Stimulated activated naive B cell treated with anti-CD40 and anti-IgM and Interleukin-4, amounts not matched to agents 10 μg/mL and 1 μg/mL and 100 μg/mL, for 72 hours (primary cell): Measurements from ENCODE around the gene C8G.

Experiments
- ATAC-seq, 2 donors: fragments of 150-1000 bp; cut with Tn5 transposase; replicated peaks; 2 replicates each; pipeline ENCODE4 v1.10.0; 2021; ENCODE audit warnings: moderate library complexity in 1 of 2
- DNase-seq: peaks from one replicate; pipeline ENCODE4 v3.0.0; 2021
- H3K27ac Mint-ChIP-seq: one replicate; pipeline ENCODE4 v1.8.0; 2022; ENCODE audit warnings: mild to moderate bottlenecking, mixed read lengths
- H3K27me3 Mint-ChIP-seq, 2 donors: one replicate each; pipeline ENCODE4 v1.8.0; 2022; ENCODE audit warnings: mixed read lengths in 2 of 2
- H3K36me3 Mint-ChIP-seq, 2 donors: one replicate each; pipeline ENCODE4 v1.8.0; 2022; ENCODE audit warnings: mixed read lengths in 2 of 2, mild to moderate bottlenecking in 1 of 2
- H3K4me1 Mint-ChIP-seq, 2 donors: one replicate each; pipeline ENCODE4 v1.8.0; 2022; ENCODE audit warnings: mixed read lengths in 2 of 2, mild to moderate bottlenecking in 1 of 2
- H3K4me3 Mint-ChIP-seq, 2 donors: one replicate each; pipeline ENCODE4 v1.8.0; 2022; ENCODE audit warnings: mild to moderate bottlenecking in 2 of 2, mixed read lengths in 2 of 2, moderate library complexity in 1 of 2
- H3K9me3 Mint-ChIP-seq, 2 donors: one replicate each; pipeline ENCODE4 v1.8.0; 2022; ENCODE audit warnings: mixed read lengths in 2 of 2, mild to moderate bottlenecking in 1 of 2

Gene C8G

GRCh38 chr9:136950656-136951276 is 5.7 kb downstream of the C8G start:
- no peaks in the 10 kb centered on the region for H3K27me3 Mint-ChIP-seq
- H3K36me3 Mint-ChIP-seq = no peaks in the 10 kb centered on the region
- H3K4me3 Mint-ChIP-seq = peak overlapping the region; percentile 91 to 94
- DNase-seq = no peak
- H3K4me1 Mint-ChIP-seq = peaks cover 6 to 19% of the 10 kb centered on the region in 2 donors
- H3K9me3 Mint-ChIP-seq = no peaks in the 10 kb centered on the region
- peak overlapping the region; percentile 93 for H3K27ac Mint-ChIP-seq
- no peak for ATAC-seq

- DNase-seq = no peak
Observed at GRCh38 chr9:136951541-136952320, 6.7 kb downstream of the C8G start, which contains the start of gene LCN12. Gene LCN12, plus strand, starts transcription at chr9:136952273. Its CDS starts 55 bp downstream, at chr9:136952328.

GRCh38 chr9:136952321-136952850 is 7.3 kb downstream of the C8G start:
- H3K4me3 Mint-ChIP-seq = no peak overlapping the region
- no peak overlapping the region for H3K27ac Mint-ChIP-seq
- H3K4me1 Mint-ChIP-seq = peaks cover 4 to 13% of the 10 kb centered on the region in 2 donors
- H3K36me3 Mint-ChIP-seq = peaks cover 0 to 5% of the 10 kb centered on the region in 2 donors
- no peak for DNase-seq
- H3K27me3 Mint-ChIP-seq = peaks cover 0 to 9% of the 10 kb centered on the region in 2 donors
- no peak for ATAC-seq
- peaks cover 6% of the 10 kb centered on the region in 2 donors for H3K9me3 Mint-ChIP-seq

More at GRCh38 chr9:136951541-136952320, 6.7 kb downstream of the C8G start, which contains the start of gene LCN12:
- peaks cover 6 to 19% of the 10 kb centered on the region in 2 donors for H3K4me1 Mint-ChIP-seq
- no peak within 1 kb of the TSS for H3K4me3 Mint-ChIP-seq
- no peak within 1 kb of the TSS for H3K27ac Mint-ChIP-seq
- ATAC-seq = no peak
- peaks cover 0 to 7% of the 10 kb centered on the region in 2 donors for H3K27me3 Mint-ChIP-seq
- peaks cover 4 to 5% of the 10 kb centered on the region in 2 donors for H3K9me3 Mint-ChIP-seq
- peaks cover 0 to 4% of the 10 kb centered on the region in 2 donors for H3K36me3 Mint-ChIP-seq

- Mint-ChIP-seq H3K27me3 (peaks cover 0 to 9% of the 10 kb centered on the region in 2 donors), H3K4me1 (peaks cover 4 to 10% of the 10 kb centered on the region in 2 donors), H3K9me3 (peaks cover 6% of the 10 kb centered on the region in 2 donors), H3K36me3 (peaks cover 0 to 5% of the 10 kb centered on the region in 2 donors), H3K4me3 (no peak overlapping the region), H3K27ac (no peak overlapping the region)
- DNase-seq = no peak
- no peak for ATAC-seq
Observed at GRCh38 chr9:136952876-136953770, 8.1 kb downstream of the C8G start.

GRCh38 chr9:136953771-136954269 is 8.8 kb downstream of the C8G start:
- Mint-ChIP-seq H3K4me3 (no peak overlapping the region), H3K4me1 (peaks cover 4 to 10% of the 10 kb centered on the region in 2 donors), H3K9me3 (peaks cover 6% of the 10 kb centered on the region in 2 donors), H3K27ac (no peak overlapping the region), H3K36me3 (peaks cover 2 to 5% of the 10 kb centered on the region in 2 donors), H3K27me3 (peaks cover 3 to 11% of the 10 kb centered on the region in 2 donors)
- DNase-seq (no peak), ATAC-seq (no peak)

- Mint-ChIP-seq H3K9me3 (peaks cover 6% of the 10 kb centered on the region in 2 donors), H3K27ac (no peak overlapping the region), H3K27me3 (peaks cover 6 to 16% of the 10 kb centered on the region in 2 donors), H3K4me1 (peaks cover 4 to 10% of the 10 kb centered on the region in 2 donors), H3K36me3 (peaks cover 3 to 5% of the 10 kb centered on the region in 2 donors), H3K4me3 (no peak overlapping the region)
- no peak for ATAC-seq
- no peak for DNase-seq
Observed at GRCh38 chr9:136954270-136955083, 9.4 kb downstream of the C8G start.

GRCh38 chr9:136955202-136955942 is 10.3 kb downstream of the C8G start:
- H3K9me3 Mint-ChIP-seq = peaks cover 6% of the 10 kb centered on the region in 2 donors
- no peak overlapping the region for H3K4me3 Mint-ChIP-seq
- DNase-seq (no peak), ATAC-seq (no peak)
- peaks cover under 1 to 4% of the 10 kb centered on the region in 2 donors for H3K4me1 Mint-ChIP-seq
- no peak overlapping the region for H3K27ac Mint-ChIP-seq
- peaks cover 6 to 16% of the 10 kb centered on the region in 2 donors for H3K27me3 Mint-ChIP-seq
- peaks cover 3 to 5% of the 10 kb centered on the region in 2 donors for H3K36me3 Mint-ChIP-seq

- Mint-ChIP-seq H3K27ac (no peak overlapping the region), H3K9me3 (peaks cover 6% of the 10 kb centered on the region in 2 donors), H3K36me3 (peaks cover 3 to 5% of the 10 kb centered on the region in 2 donors), H3K4me3 (no peak overlapping the region), H3K27me3 (peaks cover 6 to 16% of the 10 kb centered on the region in 2 donors), H3K4me1 (no peaks in the 10 kb centered on the region)
- ATAC-seq (no peak), DNase-seq (no peak)
Observed at GRCh38 chr9:136955943-136956335, 10.9 kb downstream of the C8G start.

GRCh38 chr9:136956604-136957003 is 11.6 kb downstream of the C8G start:
- Mint-ChIP-seq H3K4me3 (no peak overlapping the region), H3K9me3 (peaks cover 6% of the 10 kb centered on the region in 2 donors), H3K36me3 (peaks cover 3 to 5% of the 10 kb centered on the region in 2 donors), H3K4me1 (no peaks in the 10 kb centered on the region), H3K27me3 (peaks cover 6 to 16% of the 10 kb centered on the region in 2 donors), H3K27ac (no peak overlapping the region)
- ATAC-seq (no peak), DNase-seq (no peak)

- H3K27ac Mint-ChIP-seq = no peak overlapping the region
- H3K9me3 Mint-ChIP-seq = peaks cover 6% of the 10 kb centered on the region in 2 donors
- DNase-seq = no peak
- H3K4me3 Mint-ChIP-seq = no peak overlapping the region
- ATAC-seq = no peak
- peaks cover 6 to 16% of the 10 kb centered on the region in 2 donors for H3K27me3 Mint-ChIP-seq
- no peaks in the 10 kb centered on the region for H3K4me1 Mint-ChIP-seq
- H3K36me3 Mint-ChIP-seq = peaks cover 3 to 5% of the 10 kb centered on the region in 2 donors
Observed at GRCh38 chr9:136957461-136957860, 12.4 kb downstream of the C8G start.

- Mint-ChIP-seq H3K27ac (no peak overlapping the region), H3K9me3 (peaks cover 6% of the 10 kb centered on the region in 2 donors), H3K4me1 (no peaks in the 10 kb centered on the region), H3K4me3 (no peak overlapping the region), H3K27me3 (peaks cover 7 to 16% of the 10 kb centered on the region in 2 donors), H3K36me3 (peaks cover 3 to 5% of the 10 kb centered on the region in 2 donors)
- ATAC-seq = no peak
- no peak for DNase-seq
Observed at GRCh38 chr9:136957901-136958300, 12.9 kb downstream of the C8G start.

- Mint-ChIP-seq H3K36me3 (peaks cover 3 to 5% of the 10 kb centered on the region in 2 donors), H3K4me1 (no peaks in the 10 kb centered on the region), H3K27ac (no peak overlapping the region), H3K4me3 (no peak overlapping the region), H3K9me3 (peaks cover 6% of the 10 kb centered on the region in 2 donors), H3K27me3 (peaks cover 13 to 16% of the 10 kb centered on the region in 2 donors)
- DNase-seq (no peak), ATAC-seq (no peak)
Observed at GRCh38 chr9:136958473-136958872, 13.4 kb downstream of the C8G start.
